Liver (tissue), 9 donors: ENCODE data around the gene TPGS2. TPM values are rescaled to one million over a fixed set of nuclear protein-coding genes. Genes with fewer than 3 reads are reported as not detected.

ENCODE experiments used
- DNase-seq: peaks from one replicate; pipeline ENCODE4 v3.0.0-alpha.2; 2017; ENCODE audit warnings: low spot score
- H3K27ac ChIP-seq, 2 donors: one replicate each; pipeline ENCODE4 v1.7.0; 2013; ENCODE audit warnings: inconsistent platforms in 2 of 2, low read length in 2 of 2, control low read depth in 1 of 2, low read depth in 1 of 2, mild to moderate bottlenecking in 1 of 2
- H3K27me3 ChIP-seq, 4 donors: one replicate each; pipeline versions ENCODE4 v1.6.1 to v1.7.0; 2013; ENCODE audit warnings: low read length in 3 of 4, inconsistent platforms in 1 of 4, mild to moderate bottlenecking in 1 of 4, moderate library complexity in 1 of 4; ENCODE audit not compliant: control insufficient read depth in 4 of 4, insufficient read depth in 4 of 4
- H3K36me3 ChIP-seq, 4 donors: one replicate each; pipeline versions ENCODE4 v1.6.1 to v1.7.0; 2013; ENCODE audit warnings: low read length in 3 of 4, mild to moderate bottlenecking in 3 of 4, low read depth in 1 of 4, moderate library complexity in 1 of 4; ENCODE audit not compliant: control insufficient read depth in 4 of 4, insufficient read depth in 3 of 4
- H3K4me1 ChIP-seq, 4 donors: one replicate each; pipeline versions ENCODE4 v1.6.1 to v1.7.0; 2013; ENCODE audit warnings: low read length in 3 of 4, mild to moderate bottlenecking in 3 of 4, moderate library complexity in 1 of 4; ENCODE audit not compliant: control insufficient read depth in 4 of 4, insufficient read depth in 4 of 4
- H3K4me3 ChIP-seq, 3 donors: one replicate each; pipeline versions ENCODE4 v1.6.1 to v1.7.0; 2013; ENCODE audit warnings: low read length in 3 of 3, control low read depth in 1 of 3, low read depth in 1 of 3, mild to moderate bottlenecking in 1 of 3
- H3K9ac ChIP-seq, 2 donors: one replicate each; pipeline ENCODE4 v1.7.0; 2013; ENCODE audit warnings: low read length in 2 of 2, mild to moderate bottlenecking in 2 of 2, moderate library complexity in 2 of 2, control low read depth in 1 of 2, low read depth in 1 of 2
- H3K9me3 ChIP-seq, 4 donors: one replicate each; pipeline versions ENCODE4 v1.6.1 to v1.7.0; 2013; ENCODE audit warnings: low read length in 3 of 4; ENCODE audit not compliant: control insufficient read depth in 4 of 4
- ATF3 ChIP-seq: IDR thresholded peaks from 2 replicates; pipeline ENCODE4 v1.6.1; 2016; ENCODE audit warnings: antibody characterized with exemption
- CTCF ChIP-seq: fragments of 150-350 bp; IDR thresholded peaks from 2 replicates; pipeline ENCODE4 v1.5.1; 2017; ENCODE audit warnings: improper control_type of control experiment, low read depth, low read length; ENCODE audit not compliant: missing input control
- EGR1 ChIP-seq, 2 donors: IDR thresholded peaks; 2 replicates each; pipeline ENCODE4 v1.6.1; 2016 to 2018; ENCODE audit warnings: antibody characterized with exemption in 2 of 2, low read depth in 2 of 2
- FOXA1 ChIP-seq: IDR thresholded peaks from 2 replicates; pipeline ENCODE4 v1.6.1; 2016; ENCODE audit warnings: antibody characterized with exemption
- FOXA2 ChIP-seq: IDR thresholded peaks from 2 replicates; pipeline ENCODE4 v1.6.1; 2016; ENCODE audit warnings: antibody characterized with exemption
- GABPA ChIP-seq, 2 donors: IDR thresholded peaks in 1 of 2; conservative IDR thresholded peaks in 1 of 2; 2 replicates each; pipeline ENCODE4 v1.6.1; 2016; ENCODE audit warnings: antibody characterized with exemption in 2 of 2, mild to moderate bottlenecking in 1 of 2, moderate library complexity in 1 of 2
- HNF4A ChIP-seq, 2 donors: conservative IDR thresholded peaks; 2 replicates each; pipeline ENCODE4 v1.6.1; 2016; ENCODE audit warnings: antibody characterized with exemption in 2 of 2, mild to moderate bottlenecking in 2 of 2
- HNF4G ChIP-seq: IDR thresholded peaks from 2 replicates; pipeline ENCODE4 v1.6.1; 2016; ENCODE audit warnings: antibody characterized with exemption
- JUND ChIP-seq, 2 donors: IDR thresholded peaks; 2 replicates each; pipeline ENCODE4 v1.6.1; 2016; ENCODE audit warnings: antibody characterized with exemption in 2 of 2
- MAX ChIP-seq: IDR thresholded peaks from 2 replicates; pipeline ENCODE4 v1.6.1; 2016; ENCODE audit warnings: antibody characterized with exemption
- NR2F2 ChIP-seq: IDR thresholded peaks from 2 replicates; pipeline ENCODE4 v1.6.1; 2016; ENCODE audit warnings: antibody characterized with exemption
- RAD21 ChIP-seq, 2 donors: IDR thresholded peaks; 2 replicates each; pipeline ENCODE4 v1.6.1; 2016; ENCODE audit warnings: antibody characterized with exemption in 2 of 2, mild to moderate bottlenecking in 2 of 2
- REST ChIP-seq: IDR thresholded peaks from 2 replicates; pipeline ENCODE4 v1.6.1; 2016; ENCODE audit warnings: antibody characterized with exemption, mild to moderate bottlenecking
- RXRA ChIP-seq, 2 donors: IDR thresholded peaks; 2 replicates each; pipeline ENCODE4 v1.6.1; 2017 to 2018; ENCODE audit warnings: antibody characterized with exemption in 2 of 2, mild to moderate bottlenecking in 1 of 2
- SP1 ChIP-seq: IDR thresholded peaks from 2 replicates; pipeline ENCODE4 v1.6.1; 2018; ENCODE audit warnings: antibody characterized with exemption, mild to moderate bottlenecking
- TAF1 ChIP-seq: conservative IDR thresholded peaks from 2 replicates; pipeline ENCODE4 v1.6.1; 2016; ENCODE audit warnings: antibody characterized with exemption, mild to moderate bottlenecking
- YY1 ChIP-seq: IDR thresholded peaks from 2 replicates; pipeline ENCODE4 v1.6.1; 2016; ENCODE audit warnings: antibody characterized with exemption, mild to moderate bottlenecking
- ZBTB33 ChIP-seq: IDR thresholded peaks from 2 replicates; pipeline ENCODE4 v1.6.1; 2016; ENCODE audit warnings: antibody characterized with exemption
- WGBS: extraction: QIAGEN DNeasy Blood & Tissue Kit; methylation state at CpG from one replicate; pipeline ENCODE4 v1.1.7; 2013; 5-methylcytosine and 5-hydroxymethylcytosine counted together
- polyA plus RNA-seq, 2 donors: library from polyadenylated mRNA; stranded (reverse) in 1 of 2; unstranded in 1 of 2; fragments of 200-250 nt in 1 of 2; fragments of >200 nt in 1 of 2; fragmentation: Nextera tagmentation in 1 of 2; extraction: Ambion mirVana in 1 of 2; gene quantifications; one replicate each; pipeline versions ENCODE4 v1.2.1 to v1.2.3, GENCODE V29; 2013 to 2015
- total RNA-seq, 2 donors: library from RNA; depleted of rRNA; stranded (reverse); fragments of >200 nt; gene quantifications; one replicate each; pipeline ENCODE4 v1.2.3, GENCODE V29; 2014
- donor health status: healthy.
- donor health status: healthy.
- donor health status: healthy.
- donor health status: healthy.
- donor health status: healthy.

The TPGS2 gene
- total and polyA plus RNA-seq, 4 donors, result 20.2 to 57.4 (median 21.2) TPM

- TF ChIP-seq HNF4A (conservative IDR thresholded peaks at IDR 0.05) (no peak), RXRA (IDR thresholded peaks at IDR 0.05) (no peak), EGR1 (IDR thresholded peaks at IDR 0.05; ENCODE audit: low read depth in 2 of 2) (no peak), GABPA (IDR thresholded peaks at IDR 0.05 in 1 of 2, conservative IDR thresholded peaks at IDR 0.05 in 1 of 2) (no peak), REST (no peak), RAD21 (IDR thresholded peaks at IDR 0.05) (no peak), YY1 (no peak), JUND (IDR thresholded peaks at IDR 0.05) (no peak), SP1 (no peak), ATF3 (no peak), ZBTB33 (no peak), HNF4G (no peak), FOXA1 (no peak), NR2F2 (no peak), MAX (no peak), FOXA2 (no peak), CTCF (no peak), TAF1 (no peak)
- no peaks in the 10 kb centered on the region for H3K27me3 ChIP-seq
- H3K4me1 ChIP-seq, result peaks cover 2 to 12% (median 10%) of the 10 kb centered on the region in 4 donors
- WGBS, result 96% methylated on average over 2 of the region's 2 CpGs
- no peak overlapping the region for H3K4me3 ChIP-seq
- DNase-seq, result no peak
- no peak overlapping the region for H3K27ac ChIP-seq
- H3K36me3 ChIP-seq, result peaks cover 0 to 4% (median 0%) of the 10 kb centered on the region in 4 donors
- H3K9ac ChIP-seq, result no peak overlapping the region
- H3K9me3 ChIP-seq, result no peaks in the 10 kb centered on the region
These were observed 4.3 kb upstream of the TPGS2 start for GRCh38 chr18:36833120-36833519.

GRCh38 chr18:36831139-36831538, 2.3 kb upstream of the TPGS2 start:
- H3K36me3 ChIP-seq, result peaks cover 0 to 4% (median 0%) of the 10 kb centered on the region in 4 donors
- H3K9ac ChIP-seq, result no peak overlapping the region
- 55% methylated on average over 1 of the region's 1 CpG for WGBS
- DNase-seq, result no peak
- H3K4me3 ChIP-seq, result no peak overlapping the region
- no peaks in the 10 kb centered on the region for H3K27me3 ChIP-seq
- no peak overlapping the region for H3K27ac ChIP-seq
- H3K9me3 ChIP-seq, result no peaks in the 10 kb centered on the region
- H3K4me1 ChIP-seq, result peaks cover 2 to 14% (median 12%) of the 10 kb centered on the region in 4 donors
- no peak for TF ChIP-seq TAF1
- TF ChIP-seq CTCF, result no peak
- no peak for TF ChIP-seq NR2F2
- TF ChIP-seq RAD21 (IDR thresholded peaks at IDR 0.05), result no peak
- no peak for TF ChIP-seq JUND (IDR thresholded peaks at IDR 0.05)
- no peak for TF ChIP-seq FOXA2
- TF ChIP-seq HNF4A (conservative IDR thresholded peaks at IDR 0.05), result no peak
- TF ChIP-seq FOXA1, result no peak
- no peak for TF ChIP-seq ZBTB33
- no peak for TF ChIP-seq MAX
- no peak for TF ChIP-seq RXRA (IDR thresholded peaks at IDR 0.05)
